SK-N-SH treated with all-trans-retinoic acid at 6 μM for 48 hours (cell line): ENCODE results near the gene NUBPL.

Experiments used
- CREB5 ChIP-seq: fragments of 250-450 bp; sonication (Bioruptor Pico); IDR thresholded peaks from 2 replicates; pipeline ENCODE4 v1.5.1; 2020; ENCODE audit warnings: low read depth, mild to moderate bottlenecking, moderate library complexity
- CSRNP3 ChIP-seq: fragments of 250-450 bp; sonication (Bioruptor Pico); IDR thresholded peaks from 2 replicates; pipeline ENCODE4 v1.5.1; 2021; ENCODE audit warnings: mild to moderate bottlenecking, moderate library complexity
- ESRRG ChIP-seq: fragments of 250-450 bp; sonication (Bioruptor Pico); IDR thresholded peaks from 2 replicates; pipeline ENCODE4 v1.6.1; 2021; ENCODE audit warnings: mild to moderate bottlenecking
- ISL1 ChIP-seq: fragments of 250-450 bp; sonication (Bioruptor Pico); IDR thresholded peaks from 2 replicates; pipeline ENCODE4 v2.1.2; 2022; ENCODE audit warnings: mild to moderate bottlenecking, moderate library complexity
- PATZ1 ChIP-seq: fragments of 250-450 bp; sonication (Bioruptor Pico); IDR thresholded peaks from 2 replicates; pipeline ENCODE4 v1.8.0; 2020; ENCODE audit warnings: mild to moderate bottlenecking, moderate library complexity, borderline replicate concordance
- ZC3H10 ChIP-seq: fragments of 250-450 bp; sonication (Bioruptor Pico); IDR thresholded peaks from 2 replicates; pipeline ENCODE4 v1.5.1; 2021; ENCODE audit warnings: mild to moderate bottlenecking, moderate library complexity
- ZFP30 ChIP-seq: fragments of 450-650 bp; formaldehyde crosslinking; IDR thresholded peaks from 2 replicates; pipeline ENCODE4 v1.5.0; 2022; ENCODE audit warnings: mild to moderate bottlenecking, moderate library complexity
- ZNF70 ChIP-seq: fragments of 450-650 bp; formaldehyde crosslinking; IDR thresholded peaks from 2 replicates; pipeline ENCODE4 v1.5.0; 2020; ENCODE audit warnings: mild to moderate bottlenecking, moderate library complexity

- no peak for TF ChIP-seq CREB5
- TF ChIP-seq ZFP30 (CRISPR knock-in tag) = no peak
- TF ChIP-seq ESRRG (CRISPR knock-in tag) = no peak
- TF ChIP-seq PATZ1 = no peak
- no peak for TF ChIP-seq ZC3H10 (CRISPR knock-in tag)
- no peak for TF ChIP-seq CSRNP3
- no peak for TF ChIP-seq ZNF70 (CRISPR knock-in tag)
- no peak for TF ChIP-seq ISL1 (CRISPR knock-in tag)
Observed at GRCh38 chr14:31712244-31713127, 151.3 kb downstream of the NUBPL start.
